Measurements from ENCODE around the gene GDF10. TPM values are rescaled to one million over a fixed set of nuclear protein-coding genes. Genes with fewer than 3 reads are reported as not detected.

GDF10 gene
- total RNA-seq, 1 donor from 2014 or later = 16.8 TPM

- peaks cover 6% of the 10 kb centered on the region for H3K4me1 ChIP-seq
- H3K36me3 ChIP-seq = no peaks in the 10 kb centered on the region
- no peaks in the 10 kb centered on the region for H3K9me3 ChIP-seq
- ATAC-seq = no peak
- TF ChIP-seq CTCF (IDR thresholded peaks at IDR 0.05) = no peak
- no peaks in the 10 kb centered on the region for H3K27me3 ChIP-seq
- no peak overlapping the region for H3K4me3 ChIP-seq
- H3K27ac ChIP-seq = no peak overlapping the region
- intact Hi-C loops (cut with DNase I) = loop anchor here (10.0 kb wide), 1 partner anchor 271 kb away; no protein-coding TSS in a partner anchor
- DNase-seq = peak; percentile 6
Observed at GRCh38 chr10:47316131-47316530, 16.1 kb downstream of the GDF10 start.

- intact Hi-C loops (cut with DNase I) = loop anchor here (10.0 kb wide), 1 partner anchor 272 kb away; no protein-coding TSS in a partner anchor
- H3K36me3 ChIP-seq = no peaks in the 10 kb centered on the region
- ATAC-seq = no peak
- H3K27me3 ChIP-seq = no peaks in the 10 kb centered on the region
- DNase-seq = no peak
- no peak for TF ChIP-seq CTCF (IDR thresholded peaks at IDR 0.05)
- H3K4me3 ChIP-seq = no peak overlapping the region
- H3K4me1 ChIP-seq = no peaks in the 10 kb centered on the region
- no peaks in the 10 kb centered on the region for H3K9me3 ChIP-seq
- H3K27ac ChIP-seq = no peak overlapping the region
Observed at GRCh38 chr10:47317251-47317650, 17.3 kb downstream of the GDF10 start.

- H3K4me1 ChIP-seq = no peaks in the 10 kb centered on the region
- DNase-seq (peak; percentile 34), ATAC-seq (no peak)
- intact Hi-C loops (cut with DNase I) = loop anchor here (10.0 kb wide), 1 partner anchor 274 kb away; no protein-coding TSS in a partner anchor
- H3K36me3 ChIP-seq = no peaks in the 10 kb centered on the region
- no peak overlapping the region for H3K4me3 ChIP-seq
- no peak overlapping the region for H3K27ac ChIP-seq
- H3K27me3 ChIP-seq = no peaks in the 10 kb centered on the region
- H3K9me3 ChIP-seq = no peaks in the 10 kb centered on the region
- TF ChIP-seq CTCF (IDR thresholded peaks at IDR 0.05) = no peak
Observed at GRCh38 chr10:47318706-47319105, 18.7 kb downstream of the GDF10 start.

GRCh38 chr10:47319784-47320183 lies 19.8 kb downstream of the GDF10 start:
- Histone ChIP-seq H3K4me3 (no peak overlapping the region), H3K27me3 (no peaks in the 10 kb centered on the region), H3K36me3 (no peaks in the 10 kb centered on the region), H3K4me1 (no peaks in the 10 kb centered on the region), H3K9me3 (no peaks in the 10 kb centered on the region), H3K27ac (no peak overlapping the region)
- TF ChIP-seq CTCF (IDR thresholded peaks at IDR 0.05) = no peak
- intact Hi-C loops (cut with DNase I) = loop anchor here (10.0 kb wide), 1 partner anchor 275 kb away; no protein-coding TSS in a partner anchor
- DNase-seq (no peak), ATAC-seq (no peak)

GRCh38 chr10:47320812-47321211 lies 20.8 kb downstream of the GDF10 start:
- no peak for DNase-seq
- intact Hi-C loops (cut with DNase I) = no loop called here

More at GRCh38 chr10:47320812-47321211, 20.8 kb downstream of the GDF10 start:
- H3K27ac ChIP-seq = no peak overlapping the region
- H3K36me3 ChIP-seq = no peaks in the 10 kb centered on the region
- H3K27me3 ChIP-seq = no peaks in the 10 kb centered on the region
- TF ChIP-seq CTCF (IDR thresholded peaks at IDR 0.05) = no peak
- H3K4me1 ChIP-seq = no peaks in the 10 kb centered on the region
- no peak for ATAC-seq
- no peaks in the 10 kb centered on the region for H3K9me3 ChIP-seq
- H3K4me3 ChIP-seq = no peak overlapping the region
